Aorta (tissue), 5 donors: Measurements from ENCODE around the gene ZC3H12A. TPM values are rescaled to one million over a fixed set of nuclear protein-coding genes. Genes with fewer than 3 reads are reported as not detected.
A peak's percentile ranks its signal among the peaks of the same experiment; 100 is the strongest.

Source experiments
- ATAC-seq: fragments of 200-7000 bp; cut with Tn5 transposase; one replicate; pipeline ENCODE4 v1.9.1; 2022; ENCODE audit warnings: moderate library complexity; ENCODE audit not compliant: low FRiP score
- DNase-seq, 2 donors: peaks; one replicate each; pipeline ENCODE4 v3.0.0-alpha.2; 2020
- H3K27ac ChIP-seq, 2 donors: one replicate each; pipeline ENCODE4 v1.5.1; 2013; ENCODE audit warnings: low read length in 2 of 2, mild to moderate bottlenecking in 2 of 2, moderate library complexity in 2 of 2, control low read depth in 1 of 2, inconsistent platforms in 1 of 2, low read depth in 1 of 2
- H3K27me3 ChIP-seq, 2 donors: one replicate each; pipeline ENCODE4 v1.6.1; 2013; ENCODE audit warnings: control low read depth in 1 of 2, low read length in 1 of 2, mild to moderate bottlenecking in 1 of 2, moderate library complexity in 1 of 2; ENCODE audit not compliant: insufficient read depth in 2 of 2, control insufficient read depth in 1 of 2
- H3K36me3 ChIP-seq, 2 donors: one replicate each; pipeline ENCODE4 v1.6.1; 2013; ENCODE audit warnings: control low read depth in 1 of 2, low read length in 1 of 2, mild to moderate bottlenecking in 1 of 2; ENCODE audit not compliant: insufficient read depth in 2 of 2, control insufficient read depth in 1 of 2
- H3K4me1 ChIP-seq, 2 donors: one replicate each; pipeline ENCODE4 v1.6.1; 2013; ENCODE audit warnings: low read length in 2 of 2, control low read depth in 1 of 2, mild to moderate bottlenecking in 1 of 2, moderate library complexity in 1 of 2; ENCODE audit not compliant: insufficient read depth in 2 of 2, control insufficient read depth in 1 of 2
- H3K4me3 ChIP-seq, 2 donors: one replicate each; pipeline ENCODE4 v1.5.1; 2013; ENCODE audit warnings: low read length in 2 of 2, control low read depth in 1 of 2, mild to moderate bottlenecking in 1 of 2
- H3K9me3 ChIP-seq: one replicate; pipeline ENCODE4 v1.6.1; 2013; ENCODE audit warnings: mild to moderate bottlenecking, low read length; ENCODE audit not compliant: control insufficient read depth
- WGBS, 2 donors: extraction: QIAGEN DNeasy Blood & Tissue Kit; methylation state at CpG; one replicate each; pipeline ENCODE4 v1.1.7; 2013; 5-methylcytosine and 5-hydroxymethylcytosine counted together
- intact Hi-C, 2 donors: fragments of 100-400 bp; cut with DNase I; formaldehyde crosslinking; loops; one replicate each; pipeline versions ENCODE4 v1.14.2 to v1.15.0; 2022
- long read RNA-seq, 2 donors: library from polyadenylated mRNA; unstranded; transcript quantifications; one replicate each; pipeline ENCODE4 v2.0.0, GENCODE V29; 2020 to 2021
- polyA plus RNA-seq, 2 donors: library from polyadenylated mRNA; stranded (reverse); fragments of 200-250 nt; gene quantifications; one replicate each; pipeline ENCODE4 v1.2.3, GENCODE V29; 2013
- total RNA-seq, 2 donors: library from RNA; stranded (reverse); fragmentation: NEBNext Ultra II Directional; extraction: Animal tissue kit (Norgen Biotek cat#: 25700); gene quantifications; one replicate each; pipeline ENCODE4 v1.2.1, GENCODE V29; 2021
- donor health status: healthy with polysubstance abuse.
- donor health status: Bipolar disorder and iron deficiency.
- donor health status: DM: no; HTN: no; CAD: no.
- donor health status: DM: no; HTN: no; CAD: no.
- donor health status: DM: yes; HTN: yes; CAD: no.

The ZC3H12A gene
- 10 to 100 TPM in 1 of 2 donors, 1 to 10 TPM in 1; 9.0 to 26.5 TPM for total RNA-seq
- polyA plus RNA-seq, result 10 to 100 TPM in 1 of 2 donors, 1 to 10 TPM in 1; 3.8 to 14.2 TPM
- long read RNA-seq, donor 1, transcript ZC3H12A-201 (6 exons, 2,684 nt), result major isoform, 21 of 53 reads
- long read RNA-seq, donor 1, partial matches to known transcripts, result 8 of 53 reads
- long read RNA-seq, donor 1, other reads (novel, unspliced or antisense), result 24 of 53 reads
- long read RNA-seq, donor 2, partial matches to known transcripts, result 2 of 8 reads
- long read RNA-seq, donor 2, other reads (novel, unspliced or antisense), result 3 of 8 reads

DNA sequence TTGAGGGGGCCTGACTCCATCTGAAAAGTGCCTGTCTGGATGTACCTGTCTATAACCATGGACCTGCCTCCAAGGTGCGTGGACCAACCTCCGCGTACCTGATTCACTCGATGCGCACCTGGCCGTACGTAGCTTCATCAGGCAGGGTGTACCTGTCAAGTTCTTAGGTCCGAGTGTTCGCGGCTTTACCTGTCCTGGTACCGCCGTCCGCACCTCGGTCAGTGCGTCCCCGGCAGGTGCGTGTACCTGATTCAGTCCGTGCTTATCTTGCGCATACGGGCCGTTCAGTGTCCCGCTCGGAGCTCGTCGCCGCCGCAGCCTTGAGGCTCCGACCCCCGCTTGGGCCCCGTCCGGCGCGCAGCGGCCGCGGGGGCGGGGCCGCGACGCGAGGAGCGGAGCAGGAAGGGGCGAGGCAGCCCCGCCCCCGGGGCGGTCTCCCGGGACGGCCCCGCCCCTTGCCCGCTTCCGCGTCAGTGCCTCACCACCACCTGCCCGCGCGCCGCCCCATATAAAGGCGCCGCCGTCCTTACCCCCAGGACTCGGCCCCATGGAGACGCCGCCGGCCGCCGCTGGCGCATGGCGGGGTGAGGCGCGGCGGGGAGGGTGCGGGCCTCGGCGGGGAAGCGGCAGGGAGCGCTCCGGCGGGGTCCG is at the start of gene ZC3H12A:
Gene ZC3H12A (plus strand): TSS at position 535 of the 651 bp plus-strand sequence. CDS start 917 bp downstream, outside the sequence.
- Histone ChIP-seq H3K4me1 (no peaks in the 10 kb centered on the region), H3K9me3 (no peaks in the 10 kb centered on the region), H3K27me3 (no peaks in the 10 kb centered on the region), H3K4me3 (peak within 1 kb of the TSS; percentile 33 to 61), H3K27ac (peak within 1 kb of the TSS; percentile 76 to 93), H3K36me3 (no peaks in the 10 kb centered on the region)
- 0 to 1% methylated on average over 44 to 78 of the region's 78 CpGs for WGBS, 2 donors
- intact Hi-C loops, result loop anchor here in 1 of 2 donors (10.0 kb wide), 2 partner anchors 81 to 521 kb away; partner anchors contain the start of genes DNALI1, SF3A3 and SNIP1
- ATAC-seq, result peak; percentile 89
- peak; percentile 94 to 97 for DNase-seq

DNA sequence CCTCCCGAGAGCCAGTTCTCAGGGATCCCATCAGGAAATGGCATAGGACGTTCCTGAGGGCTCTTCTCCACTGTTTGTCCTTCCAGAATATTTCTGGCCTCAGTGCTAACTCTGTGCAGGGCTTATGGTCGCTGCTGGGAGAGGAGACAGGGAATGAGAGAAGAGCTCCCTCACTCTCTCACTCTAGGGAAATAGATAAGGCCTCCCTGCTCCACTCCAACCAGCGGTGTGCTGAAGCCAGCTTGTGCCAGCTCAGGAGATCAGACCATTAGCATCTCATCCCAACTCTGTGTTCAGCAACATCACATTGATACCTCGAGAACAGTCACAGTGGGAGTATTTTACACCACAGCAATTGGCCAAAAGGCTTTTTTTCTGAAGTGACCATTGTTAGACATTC is 49.2 kb upstream of the ZC3H12A start:
- 37 to 39% methylated on average over 5 of the region's 5 CpGs for WGBS, 2 donors
- no peak for DNase-seq

DNA sequence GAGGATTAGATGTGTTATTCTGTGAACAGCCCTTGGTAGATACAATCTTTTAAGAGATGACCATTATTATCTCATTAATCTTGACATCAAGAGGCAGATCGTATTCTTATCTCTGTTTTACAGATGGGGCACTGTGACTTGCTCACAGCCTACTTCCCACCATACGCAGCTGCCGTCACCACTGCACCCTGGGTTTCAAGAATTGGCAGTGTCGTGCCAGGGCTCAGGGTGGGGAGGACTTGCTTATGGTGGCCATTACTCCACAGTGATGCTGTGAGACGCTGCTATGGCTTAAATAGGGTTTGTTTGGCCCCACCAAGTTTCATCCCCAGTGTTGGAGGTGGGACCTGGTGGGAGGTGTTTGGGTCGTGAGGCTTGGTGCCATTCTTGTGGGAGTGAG is 45.4 kb upstream of the ZC3H12A start:
- DNase-seq (no peak), ATAC-seq (no peak)
- Histone ChIP-seq H3K27ac (no peak overlapping the region), H3K27me3 (no peaks in the 10 kb centered on the region), H3K4me3 (no peak overlapping the region), H3K36me3 (no peaks in the 10 kb centered on the region), H3K4me1 (no peaks in the 10 kb centered on the region), H3K9me3 (no peaks in the 10 kb centered on the region)
- WGBS, 2 donors, result 60 to 66% methylated on average over 6 of the region's 6 CpGs
- intact Hi-C loops, result no loop called here

More for the DNA sequence above, 49.2 kb upstream of the ZC3H12A start:
- Histone ChIP-seq H3K27ac (no peak overlapping the region), H3K9me3 (no peaks in the 10 kb centered on the region), H3K27me3 (no peaks in the 10 kb centered on the region), H3K4me1 (no peaks in the 10 kb centered on the region), H3K4me3 (no peak overlapping the region), H3K36me3 (no peaks in the 10 kb centered on the region)
- no peak for ATAC-seq
- intact Hi-C loops, result no loop called here

DNA sequence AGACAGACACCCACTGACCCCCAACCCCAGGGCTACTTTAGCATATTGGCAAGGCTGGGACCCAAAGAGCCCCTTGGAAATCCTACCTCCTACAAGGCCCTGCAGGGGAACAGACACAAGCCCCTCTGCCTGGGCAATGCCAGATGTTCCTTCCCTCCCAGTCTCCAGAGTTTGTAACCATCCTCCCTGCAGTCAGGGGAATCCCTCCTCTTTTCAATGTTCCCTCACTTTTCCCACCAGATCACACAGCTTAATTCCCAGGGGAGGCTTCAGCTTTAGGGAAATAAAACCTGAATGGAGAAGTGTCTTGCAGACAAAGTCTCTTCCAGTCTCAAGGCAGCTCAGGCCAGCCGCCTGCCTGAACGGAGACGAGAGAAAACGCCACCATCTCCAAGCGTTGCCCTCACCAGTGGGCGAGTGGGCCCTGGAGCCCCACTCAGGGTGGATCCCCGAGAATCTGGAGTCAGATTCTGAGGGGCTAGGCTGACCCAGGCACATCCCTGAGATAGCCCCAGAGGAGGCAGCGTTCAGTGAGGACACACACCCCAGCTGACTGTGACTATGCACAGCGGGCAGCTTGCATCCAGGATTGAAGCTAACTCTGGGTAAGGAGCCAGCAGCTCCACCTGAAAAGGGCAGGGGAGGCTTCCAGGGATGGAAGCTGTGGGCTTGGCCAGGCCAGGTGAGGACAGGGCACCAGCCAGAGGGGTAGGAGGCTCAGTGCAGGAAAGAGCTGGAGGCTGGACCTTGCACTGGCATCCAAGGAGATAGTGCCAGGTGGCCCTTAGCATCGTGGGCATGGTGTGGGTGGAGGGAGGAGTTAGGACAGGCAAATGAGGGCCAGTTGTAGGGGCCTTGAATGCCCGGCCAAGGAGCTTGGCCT is 44.0 kb upstream of the ZC3H12A start:
- H3K4me3 ChIP-seq, result no peak overlapping the region
- ATAC-seq (no peak), DNase-seq (no peak)
- H3K27ac ChIP-seq, result no peak overlapping the region
- H3K27me3 ChIP-seq, result no peaks in the 10 kb centered on the region
- no peaks in the 10 kb centered on the region for H3K36me3 ChIP-seq
- intact Hi-C loops, result loop anchor here (5.0 kb wide), 2 partner anchors 728 to 853 kb away; no protein-coding TSS in a partner anchor
- 62 to 65% methylated on average over 11 of the region's 11 CpGs for WGBS, 2 donors
- H3K4me1 ChIP-seq, result no peaks in the 10 kb centered on the region
- no peaks in the 10 kb centered on the region for H3K9me3 ChIP-seq

DNA sequence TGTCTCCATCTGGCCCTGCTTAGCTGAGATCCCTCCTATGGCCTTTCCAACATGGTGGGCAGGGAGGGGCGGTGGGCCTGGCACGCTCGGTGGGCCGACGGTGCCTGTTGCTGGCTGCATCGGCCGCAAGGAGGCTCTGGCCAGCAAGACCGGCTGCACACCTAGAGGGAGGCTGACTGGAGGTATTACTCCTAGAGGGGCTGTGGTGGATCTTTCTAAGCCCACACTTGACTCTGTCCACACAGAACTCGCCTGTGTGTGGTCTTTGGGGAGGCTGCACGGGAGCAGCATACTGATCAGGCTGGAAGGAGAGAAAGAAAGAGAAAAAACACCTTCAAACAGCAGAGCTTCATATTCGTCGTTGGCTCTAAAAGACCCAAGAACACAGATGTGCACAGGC is 41.7 kb upstream of the ZC3H12A start:
- ATAC-seq (no peak), DNase-seq (no peak)
- Histone ChIP-seq H3K27me3 (no peaks in the 10 kb centered on the region), H3K9me3 (no peaks in the 10 kb centered on the region), H3K36me3 (no peaks in the 10 kb centered on the region), H3K4me3 (no peak overlapping the region), H3K4me1 (no peaks in the 10 kb centered on the region), H3K27ac (no peak overlapping the region)
- 63 to 72% methylated on average over 12 of the region's 12 CpGs for WGBS, 2 donors
- intact Hi-C loops, result loop anchor here (5.0 kb wide), 2 partner anchors 730 to 855 kb away; no protein-coding TSS in a partner anchor

DNA sequence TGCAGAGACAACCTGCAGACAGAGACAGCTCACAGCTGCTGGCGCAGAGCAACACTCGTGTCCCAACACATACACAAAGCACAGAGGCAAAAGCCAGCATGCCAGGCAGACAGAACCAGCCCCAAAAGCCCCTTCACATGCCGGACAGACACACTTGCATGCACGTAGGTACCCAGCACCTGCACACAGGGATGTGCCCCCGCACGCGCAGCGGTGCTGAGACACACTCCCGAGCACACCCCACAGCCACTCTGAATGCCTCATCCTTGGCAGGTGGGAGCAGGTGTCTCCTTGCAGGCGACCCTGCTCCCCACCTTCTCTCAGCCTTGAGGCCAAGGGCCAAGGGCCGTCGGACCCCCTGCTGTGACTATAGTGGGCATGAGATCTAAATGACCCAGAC is 41.2 kb upstream of the ZC3H12A start:
- intact Hi-C loops, result loop anchor here (5.0 kb wide), 2 partner anchors 731 to 856 kb away; no protein-coding TSS in a partner anchor
- Histone ChIP-seq H3K36me3 (no peaks in the 10 kb centered on the region), H3K9me3 (no peaks in the 10 kb centered on the region), H3K4me1 (no peaks in the 10 kb centered on the region), H3K27ac (no peak overlapping the region), H3K27me3 (no peaks in the 10 kb centered on the region), H3K4me3 (no peak overlapping the region)
- DNase-seq, result no peak
- ATAC-seq, result no peak
- 75 to 77% methylated on average over 12 of the region's 12 CpGs for WGBS, 2 donors

DNA sequence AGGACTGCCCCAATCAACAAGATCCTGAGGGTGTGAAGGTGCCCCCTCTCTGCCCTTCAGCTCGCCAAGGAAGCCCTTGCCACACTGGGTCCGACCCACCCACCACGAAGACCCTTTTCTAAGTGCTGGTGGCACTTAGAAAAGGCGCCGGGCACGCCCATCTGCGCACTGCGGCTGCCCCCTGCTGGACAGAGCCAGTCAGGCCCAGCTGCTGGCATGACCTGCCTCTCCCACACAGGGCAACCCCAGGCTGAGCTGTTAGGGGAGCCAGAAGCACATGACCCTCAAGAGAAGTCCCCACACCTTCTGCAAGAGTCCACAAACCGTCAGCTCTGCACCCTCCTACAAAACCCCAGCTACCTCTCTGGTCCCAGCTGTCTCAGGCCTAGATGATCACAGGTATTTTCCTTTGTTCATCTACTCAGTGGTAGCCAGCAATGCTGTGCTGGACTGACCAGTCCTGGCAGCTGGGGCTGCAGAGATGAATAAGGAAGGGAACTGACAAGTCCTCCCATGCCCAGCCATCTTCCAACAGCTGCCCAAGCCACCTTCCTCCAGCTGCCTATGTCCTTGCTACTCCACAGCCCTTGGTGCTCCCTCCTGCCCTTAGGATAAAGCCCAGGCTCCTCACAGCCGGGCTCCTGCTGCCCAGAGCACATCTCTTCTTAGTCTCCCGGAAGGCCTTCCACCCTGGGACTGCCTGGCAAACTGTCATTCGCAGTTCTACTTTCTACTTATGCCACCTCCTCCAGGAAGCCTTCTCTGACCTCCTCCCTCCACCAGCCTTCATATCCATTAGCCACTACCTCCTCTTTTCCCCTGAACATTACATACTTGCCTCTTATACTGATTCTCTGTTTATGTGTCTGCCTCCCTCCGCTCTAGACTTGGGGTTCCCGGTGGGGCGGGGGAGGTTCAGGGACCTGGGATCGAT is 39.8 kb upstream of the ZC3H12A start:
- no peak for ATAC-seq

More for the DNA sequence above, 39.8 kb upstream of the ZC3H12A start:
- intact Hi-C loops, result loop anchor here (5.0 kb wide), 2 partner anchors 732 to 857 kb away; no protein-coding TSS in a partner anchor
- no peaks in the 10 kb centered on the region for H3K9me3 ChIP-seq
- H3K4me1 ChIP-seq, result no peaks in the 10 kb centered on the region
- no peak overlapping the region for H3K4me3 ChIP-seq
- DNase-seq, result peak; percentile 71 to 90
- H3K27ac ChIP-seq, result no peak overlapping the region
- H3K27me3 ChIP-seq, result no peaks in the 10 kb centered on the region
- WGBS, 2 donors, result 26 to 28% methylated on average over 16 of the region's 16 CpGs
- no peaks in the 10 kb centered on the region for H3K36me3 ChIP-seq
